ENCODE results near the gene RCBTB2. TPM values are rescaled to one million over a fixed set of nuclear protein-coding genes. Genes with fewer than 3 reads are reported as not detected.

Gene RCBTB2
- total RNA-seq, 2 donors from 2014 or later = 3.1 to 7.3 TPM

GRCh38 chr13:48487968-48488367, 44.9 kb downstream of the RCBTB2 start:
- Histone ChIP-seq H3K4me1 (ENCODE audit: control insufficient read depth, insufficient read depth, low read length) (no peaks in the 10 kb centered on the region), H3K4me3 (ENCODE audit: low read length) (no peak overlapping the region), H3K36me3 (ENCODE audit: control insufficient read depth, insufficient read depth, low read length) (no peaks in the 10 kb centered on the region), H3K27me3 (ENCODE audit: control insufficient read depth, insufficient read depth, low read length, poor library complexity, severe bottlenecking) (no peaks in the 10 kb centered on the region), H3K27ac (ENCODE audit: low read depth, low read length) (no peak overlapping the region), H3K9me3 (ENCODE audit: control insufficient read depth, low read length) (peaks cover 8% of the 10 kb centered on the region), H3K9ac (ENCODE audit: extremely low read depth, low read length, poor library complexity, severe bottlenecking) (no peak overlapping the region)
- TF ChIP-seq CTCF (conservative IDR thresholded peaks at IDR 0.05) = no peak
- WGBS, 2 experiments (ENCODE audit: insufficient coverage in 1 of 2, insufficient read length in 1 of 2) = 83 to 88% methylated on average over 1 to 2 of the region's 2 CpGs
- no peak for DNase-seq
- no peak overlapping the region for H3K4me3 Mint-ChIP-seq
- no peaks in the 10 kb centered on the region for H3K4me1 Mint-ChIP-seq
- H3K9me3 Mint-ChIP-seq = peaks cover 6% of the 10 kb centered on the region
- no peak overlapping the region for H3K27ac Mint-ChIP-seq
- H3K36me3 Mint-ChIP-seq (ENCODE audit: low read depth) = peaks cover 14% of the 10 kb centered on the region
- H3K27me3 Mint-ChIP-seq (ENCODE audit: insufficient read depth) = no peaks in the 10 kb centered on the region

DNA sequence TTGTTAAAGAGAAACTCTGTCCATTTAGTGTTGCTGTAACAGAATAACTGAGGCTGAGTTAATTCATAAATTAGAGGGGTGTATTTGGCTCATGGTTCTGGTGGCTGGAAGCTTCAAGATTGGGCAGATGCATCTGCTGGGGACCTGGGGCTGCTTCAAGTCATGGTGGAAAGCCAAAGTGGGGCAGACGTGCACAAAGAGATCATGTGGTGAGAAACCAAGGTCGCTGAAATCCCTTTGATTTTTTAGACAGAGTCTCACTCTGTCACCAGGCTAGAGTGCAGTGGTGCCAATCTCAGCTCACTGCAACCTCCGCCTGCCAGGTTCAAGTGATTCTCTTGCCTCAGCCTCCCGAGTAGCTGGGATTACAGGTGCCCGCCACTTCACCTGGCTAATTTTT, 46.0 kb downstream of the RCBTB2 start:
- H3K9me3 ChIP-seq (ENCODE audit: control insufficient read depth, low read length) = peaks cover 8% of the 10 kb centered on the region
- no peaks in the 10 kb centered on the region for H3K27me3 Mint-ChIP-seq (ENCODE audit: insufficient read depth)
- H3K36me3 ChIP-seq (ENCODE audit: control insufficient read depth, insufficient read depth, low read length) = no peaks in the 10 kb centered on the region
- H3K4me1 ChIP-seq (ENCODE audit: control insufficient read depth, insufficient read depth, low read length) = no peaks in the 10 kb centered on the region
- no peak overlapping the region for H3K4me3 Mint-ChIP-seq
- H3K9me3 Mint-ChIP-seq = peaks cover 6% of the 10 kb centered on the region
- H3K27ac ChIP-seq (ENCODE audit: low read depth, low read length) = no peak overlapping the region
- H3K27me3 ChIP-seq (ENCODE audit: control insufficient read depth, insufficient read depth, low read length, poor library complexity, severe bottlenecking) = no peaks in the 10 kb centered on the region
- no peaks in the 10 kb centered on the region for H3K4me1 Mint-ChIP-seq
- DNase-seq = no peak
- H3K36me3 Mint-ChIP-seq (ENCODE audit: low read depth) = peaks cover 14% of the 10 kb centered on the region
- no peak overlapping the region for H3K4me3 ChIP-seq (ENCODE audit: low read length)
- no peak overlapping the region for H3K27ac Mint-ChIP-seq
- no peak overlapping the region for H3K9ac ChIP-seq (ENCODE audit: extremely low read depth, low read length, poor library complexity, severe bottlenecking)
- TF ChIP-seq CTCF (conservative IDR thresholded peaks at IDR 0.05) = no peak
- WGBS, 2 experiments (ENCODE audit: insufficient coverage in 1 of 2, insufficient read length in 1 of 2) = 90 to 95% methylated on average over 4 to 5 of the region's 5 CpGs

- peaks cover 8% of the 10 kb centered on the region for H3K9me3 ChIP-seq (ENCODE audit: control insufficient read depth, low read length)
- peaks cover 14% of the 10 kb centered on the region for H3K36me3 Mint-ChIP-seq (ENCODE audit: low read depth)
- H3K27me3 Mint-ChIP-seq (ENCODE audit: insufficient read depth) = no peaks in the 10 kb centered on the region
- H3K4me1 Mint-ChIP-seq = no peaks in the 10 kb centered on the region
- TF ChIP-seq CTCF (conservative IDR thresholded peaks at IDR 0.05) = no peak
- peaks cover 6% of the 10 kb centered on the region for H3K9me3 Mint-ChIP-seq
- no peak for DNase-seq
- H3K4me3 Mint-ChIP-seq = no peak overlapping the region
- no peak overlapping the region for H3K4me3 ChIP-seq (ENCODE audit: low read length)
- no peaks in the 10 kb centered on the region for H3K27me3 ChIP-seq (ENCODE audit: control insufficient read depth, insufficient read depth, low read length, poor library complexity, severe bottlenecking)
- H3K27ac ChIP-seq (ENCODE audit: low read depth, low read length) = no peak overlapping the region
- no peaks in the 10 kb centered on the region for H3K4me1 ChIP-seq (ENCODE audit: control insufficient read depth, insufficient read depth, low read length)
- H3K27ac Mint-ChIP-seq = no peak overlapping the region
- no peaks in the 10 kb centered on the region for H3K36me3 ChIP-seq (ENCODE audit: control insufficient read depth, insufficient read depth, low read length)
- no peak overlapping the region for H3K9ac ChIP-seq (ENCODE audit: extremely low read depth, low read length, poor library complexity, severe bottlenecking)
Measured at GRCh38 chr13:48486362-48486761, 46.5 kb downstream of the RCBTB2 start.

Data from endodermal cell (in vitro differentiated cells).